Fibroblast of mammary gland (primary cell): ENCODE measurements around the gene TIGIT.
"Not testable (repeated sequence)": the region's sequence is repeated elsewhere in the genome, so short reads cannot be mapped to it uniquely, and the experiment has no call there.

Experiments
- DNase-seq: peaks from one replicate; pipeline ENCODE4 v3.0.0-alpha.2; 2010; ENCODE audit warnings: low read depth
- H3K4me3 ChIP-seq: 2 replicates; pipeline ENCODE4 v1.5.1; 2011; ENCODE audit warnings: low read depth, mild to moderate bottlenecking, low read length, moderate library complexity; ENCODE audit not compliant: control insufficient read depth
- TF ChIP-seq, protein P1 (sequence below): conservative IDR thresholded peaks from 2 replicates; pipeline ENCODE4 v1.5.1; 2011; ENCODE audit warnings: low read depth, low read length, inconsistent platforms; ENCODE audit not compliant: control insufficient read depth, insufficient read depth

TIGIT gene

DNA sequence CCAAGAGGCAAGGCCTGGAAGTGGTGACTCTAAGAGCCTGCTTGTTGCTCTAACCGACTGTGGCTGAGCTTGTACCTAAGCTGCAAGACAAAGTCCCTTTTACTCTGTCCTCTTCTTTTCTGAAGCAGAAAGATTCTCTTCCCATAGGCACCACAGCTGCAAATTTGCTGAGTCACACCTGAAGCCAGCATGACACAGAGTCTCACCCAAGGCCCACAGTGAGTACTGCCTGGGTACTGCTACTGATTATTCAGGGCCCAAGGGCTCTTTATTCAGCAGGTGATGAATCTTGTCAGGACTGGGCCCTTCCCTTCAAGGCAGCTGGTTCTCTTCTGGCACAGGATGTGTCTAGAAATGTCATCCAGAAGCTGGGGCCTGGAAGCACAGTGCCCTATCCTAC, 18.9 kb upstream of the TIGIT start:
- peak; percentile 45 for DNase-seq
- no peak overlapping the region for H3K4me3 ChIP-seq
- TF ChIP-seq, protein P1, sequence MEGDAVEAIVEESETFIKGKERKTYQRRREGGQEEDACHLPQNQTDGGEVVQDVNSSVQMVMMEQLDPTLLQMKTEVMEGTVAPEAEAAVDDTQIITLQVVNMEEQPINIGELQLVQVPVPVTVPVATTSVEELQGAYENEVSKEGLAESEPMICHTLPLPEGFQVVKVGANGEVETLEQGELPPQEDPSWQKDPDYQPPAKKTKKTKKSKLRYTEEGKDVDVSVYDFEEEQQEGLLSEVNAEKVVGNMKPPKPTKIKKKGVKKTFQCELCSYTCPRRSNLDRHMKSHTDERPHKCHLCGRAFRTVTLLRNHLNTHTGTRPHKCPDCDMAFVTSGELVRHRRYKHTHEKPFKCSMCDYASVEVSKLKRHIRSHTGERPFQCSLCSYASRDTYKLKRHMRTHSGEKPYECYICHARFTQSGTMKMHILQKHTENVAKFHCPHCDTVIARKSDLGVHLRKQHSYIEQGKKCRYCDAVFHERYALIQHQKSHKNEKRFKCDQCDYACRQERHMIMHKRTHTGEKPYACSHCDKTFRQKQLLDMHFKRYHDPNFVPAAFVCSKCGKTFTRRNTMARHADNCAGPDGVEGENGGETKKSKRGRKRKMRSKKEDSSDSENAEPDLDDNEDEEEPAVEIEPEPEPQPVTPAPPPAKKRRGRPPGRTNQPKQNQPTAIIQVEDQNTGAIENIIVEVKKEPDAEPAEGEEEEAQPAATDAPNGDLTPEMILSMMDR = no peak

DNA sequence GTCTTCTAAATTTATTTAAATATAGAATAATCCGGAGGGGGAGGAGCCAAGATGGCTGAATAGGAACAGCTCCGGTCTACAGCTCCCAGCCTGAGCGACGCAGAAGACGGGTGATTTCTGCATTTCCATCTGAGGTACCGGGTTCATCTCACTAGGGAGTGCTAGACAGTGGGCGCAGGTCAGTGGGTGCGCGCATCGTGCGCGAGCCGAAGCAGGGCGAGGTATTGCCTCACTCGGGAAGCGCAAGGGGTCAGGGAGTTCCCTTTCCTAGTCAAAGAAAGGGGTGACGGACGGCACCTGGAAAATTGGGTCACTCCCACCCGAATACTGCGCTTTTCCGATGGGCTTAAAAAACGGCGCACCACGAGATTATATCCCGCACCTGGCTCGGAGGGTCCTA, 17.0 kb upstream of the TIGIT start:
- H3K4me3 ChIP-seq, DNase-seq: not testable (repeated sequence)

DNA sequence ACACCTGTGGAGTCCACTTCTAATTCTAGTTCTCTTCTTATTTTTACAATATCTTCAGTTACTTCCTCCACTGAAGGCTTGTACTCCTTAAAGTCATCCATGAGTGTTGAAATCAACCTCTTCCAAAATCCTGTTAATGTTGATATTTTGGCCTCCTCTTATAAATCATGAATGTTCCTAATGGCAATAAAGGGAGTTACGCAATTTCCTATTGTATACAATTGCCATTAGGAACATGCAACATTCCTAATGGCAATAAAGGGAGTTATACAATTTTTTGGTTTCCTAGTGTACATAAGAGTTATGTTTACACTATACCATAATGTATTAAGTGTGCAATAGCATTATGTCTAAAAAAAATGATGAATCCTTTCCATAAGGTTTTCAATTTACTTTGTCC, 9.2 kb upstream of the TIGIT start:
- H3K4me3 ChIP-seq = no peak overlapping the region
- TF ChIP-seq, protein P1 = no peak
- no peak for DNase-seq

DNA sequence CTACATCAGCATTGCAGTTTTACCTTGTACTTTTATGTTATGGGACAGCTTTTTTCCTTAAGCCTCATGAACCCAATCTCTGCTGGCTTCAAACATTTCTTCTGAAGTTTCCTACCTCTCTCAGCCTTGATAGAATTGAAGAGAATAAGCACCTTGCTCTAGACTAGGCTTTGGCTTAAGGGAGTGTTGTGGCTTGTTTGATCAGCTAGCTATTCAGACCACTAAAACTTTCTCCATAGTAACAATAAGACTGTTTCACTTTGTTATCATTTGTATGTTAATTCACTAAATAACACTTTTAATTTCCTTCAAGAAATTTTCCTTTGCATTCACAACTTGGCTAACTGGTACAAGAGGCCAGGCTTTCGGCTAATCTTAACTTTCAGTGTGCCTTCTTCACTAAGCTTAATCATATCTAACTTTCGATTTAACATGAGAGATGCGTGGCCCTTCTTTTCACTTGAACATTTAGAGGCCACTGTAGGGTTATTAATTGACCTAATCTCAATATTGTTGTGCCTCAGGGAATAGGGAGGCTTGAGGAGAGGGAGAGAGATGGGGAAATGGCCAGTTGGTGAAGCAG, 8.1 kb upstream of the TIGIT start:
- H3K4me3 ChIP-seq = no peak overlapping the region
- TF ChIP-seq, protein P1 = no peak
- DNase-seq = no peak

DNA sequence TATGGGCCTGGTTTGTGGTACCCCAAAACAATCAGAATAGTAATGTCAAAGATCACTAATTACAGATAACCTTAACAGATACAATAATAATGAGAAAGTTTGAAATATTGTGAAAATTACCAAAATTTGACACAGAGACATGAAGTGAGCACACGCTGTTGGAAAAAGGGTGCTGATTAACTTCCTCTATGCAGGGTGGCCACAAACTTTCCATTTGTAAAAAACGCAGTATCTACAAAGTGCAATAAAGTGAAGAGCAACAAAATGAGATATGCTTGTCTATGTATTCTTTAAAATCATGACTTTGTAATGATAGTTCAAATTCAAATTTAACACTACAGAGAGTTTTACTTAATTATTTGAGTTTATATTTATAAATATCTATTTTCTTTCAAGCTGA, 7.6 kb upstream of the TIGIT start:
- TF ChIP-seq, protein P1 = no peak
- DNase-seq = no peak
- no peak overlapping the region for H3K4me3 ChIP-seq

DNA sequence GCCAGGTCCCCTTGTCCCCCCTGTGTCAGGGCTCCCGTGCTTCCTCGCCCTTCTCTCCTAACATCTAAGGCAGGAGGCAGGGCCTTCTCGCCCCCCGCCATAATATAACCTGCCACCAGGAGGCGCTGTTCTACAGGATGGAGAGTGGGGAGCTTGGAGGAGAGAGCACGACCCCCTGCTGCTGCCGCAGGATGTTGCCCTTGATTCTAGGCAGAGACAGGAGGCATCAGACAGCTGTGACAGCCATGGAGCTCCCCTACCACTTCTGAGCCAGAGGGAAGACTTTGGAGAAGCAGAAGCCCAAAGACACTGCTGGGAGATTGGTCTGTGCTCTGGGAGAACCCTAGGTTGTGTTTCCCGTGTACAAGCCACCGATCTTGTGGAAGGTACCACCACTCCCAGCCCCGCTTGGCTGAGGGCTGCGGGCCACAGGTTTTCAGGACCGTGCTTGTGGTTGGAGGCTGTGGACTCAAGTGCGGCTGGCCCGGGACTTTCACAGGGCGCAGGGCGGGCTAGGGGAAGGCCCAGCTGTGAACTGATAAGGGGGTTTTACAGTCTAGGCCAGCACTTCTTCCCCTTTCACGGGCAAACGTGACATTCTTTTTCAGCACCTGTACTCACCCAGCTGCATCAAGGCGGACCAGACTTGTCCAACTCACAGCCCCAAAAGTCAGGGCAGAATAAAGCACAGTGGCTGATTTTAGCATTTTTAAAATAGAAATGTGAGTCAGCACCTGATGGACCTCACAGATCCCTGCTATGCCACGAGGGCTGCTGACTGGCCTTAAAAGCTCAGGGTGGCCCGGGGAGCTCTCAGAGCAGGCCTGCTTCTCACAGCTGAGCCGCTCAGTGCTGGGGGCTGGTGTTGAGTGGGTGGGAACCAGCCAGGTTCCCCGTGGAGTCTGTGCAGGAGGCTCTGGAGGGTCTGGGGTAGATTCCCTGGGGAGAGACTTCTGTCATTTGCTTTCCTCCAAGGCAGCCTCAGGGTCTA, 2.6 kb upstream of the TIGIT start:
- no peak overlapping the region for H3K4me3 ChIP-seq
- TF ChIP-seq, protein P1 = peak; percentile 74
- DNase-seq = peak; percentile 41

DNA sequence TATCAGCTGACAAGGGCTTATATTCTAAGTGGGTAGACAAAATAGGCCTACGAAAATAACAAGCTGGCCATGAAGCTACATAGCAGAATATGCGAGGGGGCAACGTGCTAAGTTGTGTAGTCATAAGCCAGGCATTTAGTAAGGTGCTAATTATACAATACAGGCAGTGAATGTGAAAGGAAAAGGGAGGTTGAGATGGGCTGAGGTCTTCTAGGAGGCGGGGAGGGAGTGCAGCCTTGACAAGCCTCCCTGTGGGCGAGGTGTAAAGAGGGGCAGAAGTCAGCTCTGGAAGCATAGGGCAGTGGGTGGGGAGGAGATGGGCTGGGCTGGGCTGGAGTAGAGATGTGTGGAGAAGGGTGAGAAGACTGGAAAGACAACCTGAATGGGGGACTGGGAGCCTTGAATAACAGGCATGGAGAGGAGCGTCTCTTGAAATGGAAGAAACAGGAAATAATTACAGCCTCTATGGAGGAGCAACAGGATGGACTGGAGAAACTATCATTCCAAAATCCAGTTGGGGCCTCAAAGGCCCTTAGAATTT, 1.2 kb downstream of the TIGIT start:
- H3K4me3 ChIP-seq = no peak overlapping the region
- TF ChIP-seq, protein P1 = no peak
- no peak for DNase-seq
